ENCODE data around the gene TTLL11. TPM values are rescaled to one million over a fixed set of nuclear protein-coding genes. Genes with fewer than 3 reads are reported as not detected.

TTLL11 gene
- total RNA-seq, 6 donors from 2014 or later: 6.8 to 18.9 (median 12.9) TPM

DNA sequence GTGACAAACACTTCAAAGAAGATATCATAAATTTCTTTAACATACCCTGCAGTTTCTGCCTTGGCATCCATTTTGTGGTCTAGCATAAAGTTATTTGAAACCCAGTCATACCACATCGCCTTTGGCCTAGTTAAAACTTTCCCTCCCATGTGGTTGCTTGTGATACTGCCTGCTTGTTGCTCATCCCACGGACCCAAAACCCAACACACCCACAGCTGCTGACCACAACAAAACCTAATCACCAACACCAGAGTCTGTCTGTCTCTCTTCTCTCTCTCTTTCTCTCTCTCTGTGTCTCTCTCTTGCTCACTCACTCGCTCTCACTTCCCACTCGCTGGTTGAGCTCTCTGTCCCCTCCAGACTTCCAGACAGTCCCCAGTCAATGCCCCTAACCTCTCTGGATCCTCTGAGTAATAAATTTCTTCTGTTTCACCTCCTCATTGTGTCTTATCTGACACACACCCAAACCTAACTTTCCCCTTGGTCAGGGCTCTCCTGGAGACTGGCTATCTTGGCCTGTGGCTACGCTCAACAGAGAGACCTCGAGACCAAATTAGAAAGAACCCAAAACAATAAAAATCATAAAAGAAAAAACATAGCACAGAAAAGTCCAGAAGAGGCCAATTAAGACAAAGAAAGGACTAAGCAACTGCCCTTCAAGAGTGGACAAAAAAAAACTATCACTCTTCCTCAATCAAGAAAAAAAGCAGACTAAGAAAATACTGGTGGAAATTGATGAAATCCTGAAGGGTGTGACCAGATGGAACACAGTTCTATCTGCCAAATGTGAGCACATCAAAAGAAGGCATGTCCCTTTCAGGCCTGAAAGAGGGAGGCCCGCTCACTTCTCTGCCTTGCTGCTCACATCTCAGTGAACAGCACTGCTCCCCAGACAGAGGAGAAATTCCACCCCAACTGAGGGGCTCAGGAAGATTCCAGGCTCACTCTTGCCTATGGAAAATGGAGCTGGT lies 41.5 kb downstream of the TTLL11 start:
- 84 to 86% methylated on average over 7 of the region's 7 CpGs for WGBS, 2 donors
- no peaks in the 10 kb centered on the region for H3K9me3 ChIP-seq

DNA sequence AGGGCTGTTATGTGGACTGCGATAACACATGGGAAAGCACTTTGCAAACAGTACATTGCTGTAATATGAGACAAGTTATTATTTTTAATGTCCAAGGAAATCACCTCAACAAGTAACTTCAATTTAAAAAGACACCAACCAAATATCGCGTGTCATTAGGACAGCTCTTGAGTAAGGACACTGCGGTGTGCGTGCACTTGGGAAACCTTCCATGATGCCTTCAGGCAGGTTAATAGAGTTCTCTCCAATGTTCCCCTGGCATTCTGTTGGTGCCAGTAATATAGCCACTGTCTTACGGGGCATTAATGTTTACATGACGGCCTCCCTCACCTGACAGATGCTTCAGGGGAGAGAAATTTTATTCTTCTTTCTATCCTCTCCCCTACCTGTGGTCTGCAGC lies 42.9 kb downstream of the TTLL11 start:
- Histone ChIP-seq H3K4me3 (no peak overlapping the region), H3K9me3 (no peaks in the 10 kb centered on the region), H3K27ac (no peak overlapping the region), H3K27me3 (no peaks in the 10 kb centered on the region), H3K36me3 (no peaks in the 10 kb centered on the region), H3K4me1 (no peaks in the 10 kb centered on the region)
- ATAC-seq (ENCODE audit: low FRiP score in 2 of 2) (no peak), DNase-seq (no peak)
- 95 to 97% methylated on average over 7 of the region's 7 CpGs for WGBS, 2 donors
- TF ChIP-seq POLR2A (IDR thresholded peaks at IDR 0.05): no peak
- no peak for TF ChIP-seq EP300 (IDR thresholded peaks at IDR 0.05)

More for the DNA sequence above, 41.5 kb downstream of the TTLL11 start:
- H3K27ac ChIP-seq: no peak overlapping the region
- no peak overlapping the region for H3K4me3 ChIP-seq
- no peaks in the 10 kb centered on the region for H3K27me3 ChIP-seq
- TF ChIP-seq POLR2A (IDR thresholded peaks at IDR 0.05) (no peak), POLR2AphosphoS5 (IDR thresholded peaks at IDR 0.05) (no peak), EP300 (IDR thresholded peaks at IDR 0.05) (no peak)
- TF ChIP-seq, protein P1, sequence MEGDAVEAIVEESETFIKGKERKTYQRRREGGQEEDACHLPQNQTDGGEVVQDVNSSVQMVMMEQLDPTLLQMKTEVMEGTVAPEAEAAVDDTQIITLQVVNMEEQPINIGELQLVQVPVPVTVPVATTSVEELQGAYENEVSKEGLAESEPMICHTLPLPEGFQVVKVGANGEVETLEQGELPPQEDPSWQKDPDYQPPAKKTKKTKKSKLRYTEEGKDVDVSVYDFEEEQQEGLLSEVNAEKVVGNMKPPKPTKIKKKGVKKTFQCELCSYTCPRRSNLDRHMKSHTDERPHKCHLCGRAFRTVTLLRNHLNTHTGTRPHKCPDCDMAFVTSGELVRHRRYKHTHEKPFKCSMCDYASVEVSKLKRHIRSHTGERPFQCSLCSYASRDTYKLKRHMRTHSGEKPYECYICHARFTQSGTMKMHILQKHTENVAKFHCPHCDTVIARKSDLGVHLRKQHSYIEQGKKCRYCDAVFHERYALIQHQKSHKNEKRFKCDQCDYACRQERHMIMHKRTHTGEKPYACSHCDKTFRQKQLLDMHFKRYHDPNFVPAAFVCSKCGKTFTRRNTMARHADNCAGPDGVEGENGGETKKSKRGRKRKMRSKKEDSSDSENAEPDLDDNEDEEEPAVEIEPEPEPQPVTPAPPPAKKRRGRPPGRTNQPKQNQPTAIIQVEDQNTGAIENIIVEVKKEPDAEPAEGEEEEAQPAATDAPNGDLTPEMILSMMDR (IDR thresholded peaks at IDR 0.05): no peak
- H3K4me1 ChIP-seq: no peaks in the 10 kb centered on the region
- DNase-seq (no peak), ATAC-seq (ENCODE audit: low FRiP score in 2 of 2) (peak in 1 of 2 donors; percentile 61)
- H3K36me3 ChIP-seq: no peaks in the 10 kb centered on the region

GRCh38 chr9:122042056-122042455 lies 51.1 kb downstream of the TTLL11 start:
- Histone ChIP-seq H3K4me3 (no peak overlapping the region), H3K36me3 (peaks cover 0 to 8% (median 4%) of the 10 kb centered on the region in 4 donors), H3K27ac (no peak overlapping the region), H3K27me3 (no peaks in the 10 kb centered on the region), H3K9me3 (no peaks in the 10 kb centered on the region), H3K4me1 (no peaks in the 10 kb centered on the region)
- ATAC-seq (ENCODE audit: low FRiP score in 2 of 2) (no peak), DNase-seq (no peak)
- WGBS, 2 donors: 90% methylated on average over 7 of the region's 7 CpGs
- no peak for TF ChIP-seq POLR2AphosphoS5 (IDR thresholded peaks at IDR 0.05)
- TF ChIP-seq, protein P1 (IDR thresholded peaks at IDR 0.05): no peak
- no peak for TF ChIP-seq POLR2A (IDR thresholded peaks at IDR 0.05)
- no peak for TF ChIP-seq EP300 (IDR thresholded peaks at IDR 0.05)

GRCh38 chr9:122040561-122041242 lies 52.4 kb downstream of the TTLL11 start:
- TF ChIP-seq EP300 (IDR thresholded peaks at IDR 0.05) (no peak), POLR2AphosphoS5 (IDR thresholded peaks at IDR 0.05) (no peak), POLR2A (IDR thresholded peaks at IDR 0.05) (no peak)
- TF ChIP-seq, protein P1 (IDR thresholded peaks at IDR 0.05): no peak
- Histone ChIP-seq H3K27ac (no peak overlapping the region), H3K9me3 (no peaks in the 10 kb centered on the region), H3K27me3 (no peaks in the 10 kb centered on the region), H3K4me3 (no peak overlapping the region), H3K36me3 (peaks cover 0 to 8% (median 4%) of the 10 kb centered on the region in 4 donors), H3K4me1 (no peaks in the 10 kb centered on the region)
- ATAC-seq (ENCODE audit: low FRiP score in 2 of 2) (no peak), DNase-seq (no peak)
- 0 to 56% methylated on average over 1 of the region's 1 CpG for WGBS, 2 donors

- H3K4me1 ChIP-seq: peaks cover 0 to 6% (median 4%) of the 10 kb centered on the region in 4 donors
- ATAC-seq (ENCODE audit: low FRiP score in 2 of 2) (no peak), DNase-seq (no peak)
- no peak overlapping the region for H3K27ac ChIP-seq
- H3K9me3 ChIP-seq: no peaks in the 10 kb centered on the region
- peaks cover 0 to 8% (median 4%) of the 10 kb centered on the region in 4 donors for H3K36me3 ChIP-seq
- TF ChIP-seq, protein P1 (IDR thresholded peaks at IDR 0.05): no peak
- TF ChIP-seq EP300 (IDR thresholded peaks at IDR 0.05) (no peak), POLR2A (IDR thresholded peaks at IDR 0.05) (no peak), POLR2AphosphoS5 (IDR thresholded peaks at IDR 0.05) (no peak)
- H3K4me3 ChIP-seq: no peak overlapping the region
- 95 to 96% methylated on average over 6 of the region's 6 CpGs for WGBS, 2 donors
- H3K27me3 ChIP-seq: no peaks in the 10 kb centered on the region
Measured at GRCh38 chr9:122039234-122039633, 53.9 kb downstream of the TTLL11 start.

All from upper lobe of left lung (tissue), 6 donors.